Sigmoid colon (tissue), 4 donors: ENCODE results near the gene ACP5.

Experiments
- POLR2A ChIP-seq, 2 donors: fragments of 450-650 bp; IDR thresholded peaks; one replicate each; pipeline ENCODE4 v1.6.1; 2016; ENCODE audit warnings: antibody characterized with exemption in 2 of 2, mild to moderate bottlenecking in 2 of 2, moderate library complexity in 2 of 2
- POLR2AphosphoS5 ChIP-seq, 4 donors: sonication (generic); formaldehyde crosslinking; IDR thresholded peaks; one replicate each; pipeline ENCODE4 v1.6.1; 2017; ENCODE audit warnings: antibody characterized with exemption in 4 of 4
- TF ChIP-seq, protein P1 (sequence below), 4 experiments: fragments of 450-650 bp in 3 of 4; fragments of 200-600 bp in 1 of 4; IDR thresholded peaks; one replicate each; pipeline ENCODE4 v1.5.1; 2016 to 2019; ENCODE audit warnings: antibody characterized with exemption in 4 of 4, mild to moderate bottlenecking in 3 of 4, moderate library complexity in 2 of 4

- TF ChIP-seq, protein P1, sequence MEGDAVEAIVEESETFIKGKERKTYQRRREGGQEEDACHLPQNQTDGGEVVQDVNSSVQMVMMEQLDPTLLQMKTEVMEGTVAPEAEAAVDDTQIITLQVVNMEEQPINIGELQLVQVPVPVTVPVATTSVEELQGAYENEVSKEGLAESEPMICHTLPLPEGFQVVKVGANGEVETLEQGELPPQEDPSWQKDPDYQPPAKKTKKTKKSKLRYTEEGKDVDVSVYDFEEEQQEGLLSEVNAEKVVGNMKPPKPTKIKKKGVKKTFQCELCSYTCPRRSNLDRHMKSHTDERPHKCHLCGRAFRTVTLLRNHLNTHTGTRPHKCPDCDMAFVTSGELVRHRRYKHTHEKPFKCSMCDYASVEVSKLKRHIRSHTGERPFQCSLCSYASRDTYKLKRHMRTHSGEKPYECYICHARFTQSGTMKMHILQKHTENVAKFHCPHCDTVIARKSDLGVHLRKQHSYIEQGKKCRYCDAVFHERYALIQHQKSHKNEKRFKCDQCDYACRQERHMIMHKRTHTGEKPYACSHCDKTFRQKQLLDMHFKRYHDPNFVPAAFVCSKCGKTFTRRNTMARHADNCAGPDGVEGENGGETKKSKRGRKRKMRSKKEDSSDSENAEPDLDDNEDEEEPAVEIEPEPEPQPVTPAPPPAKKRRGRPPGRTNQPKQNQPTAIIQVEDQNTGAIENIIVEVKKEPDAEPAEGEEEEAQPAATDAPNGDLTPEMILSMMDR (IDR thresholded peaks at IDR 0.05): no peak
- TF ChIP-seq POLR2AphosphoS5 (IDR thresholded peaks at IDR 0.05): no peak
- TF ChIP-seq POLR2A (IDR thresholded peaks at IDR 0.05): no peak
Measured at GRCh38 chr19:11556634-11557420, 20.6 kb downstream of the ACP5 start.
